ENCODE data around the gene UBL4A. TPM values are rescaled to one million over a fixed set of nuclear protein-coding genes. Genes with fewer than 3 reads are reported as not detected.

The UBL4A gene
- total RNA-seq, 4 donors from 2014 or later: 25.8 to 50.5 (median 46.4) TPM

GRCh38 chrX:154466907-154467306 is 19.5 kb downstream of the UBL4A start:
- H3K27me3 ChIP-seq: no peaks in the 10 kb centered on the region
- H3K4me1 ChIP-seq: no peaks in the 10 kb centered on the region
- no peaks in the 10 kb centered on the region for H3K9me3 ChIP-seq
- no peak for TF ChIP-seq EP300 (IDR thresholded peaks at IDR 0.05)
- 97% methylated on average over 5 of the region's 15 CpGs for WGBS
- H3K4me3 ChIP-seq: no peak overlapping the region
- no peak for DNase-seq (ENCODE audit: low spot score in 2 of 2)
- no peak overlapping the region for H3K27ac ChIP-seq
- peaks cover 91% of the 10 kb centered on the region for H3K36me3 ChIP-seq

- peaks cover 87% of the 10 kb centered on the region for H3K36me3 ChIP-seq
Measured at GRCh38 chrX:154466036-154466435, 20.4 kb downstream of the UBL4A start.

DNA sequence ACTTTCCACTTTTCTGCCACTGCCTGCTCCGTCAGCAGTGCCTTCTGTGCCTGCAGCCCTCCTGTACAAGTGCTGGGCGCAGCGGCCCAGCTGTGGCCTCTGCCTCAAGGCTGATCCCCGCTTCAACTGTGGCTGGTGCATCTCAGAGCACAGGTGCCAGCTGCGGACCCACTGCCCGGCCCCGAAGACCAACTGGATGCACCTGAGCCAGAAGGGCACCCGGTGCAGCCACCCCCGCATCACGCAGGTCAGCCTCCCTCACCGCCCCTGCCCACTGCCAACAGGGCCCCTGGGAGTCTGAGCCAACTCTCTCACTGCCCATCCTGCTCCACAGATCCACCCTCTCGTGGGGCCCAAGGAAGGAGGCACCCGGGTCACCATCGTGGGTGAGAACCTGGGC is 20.8 kb downstream of the UBL4A start:
- 100% methylated on average over 4 of the region's 14 CpGs for WGBS
- Histone ChIP-seq H3K4me1 (peaks cover 3% of the 10 kb centered on the region), H3K9me3 (no peaks in the 10 kb centered on the region), H3K27me3 (no peaks in the 10 kb centered on the region), H3K36me3 (peaks cover 84% of the 10 kb centered on the region), H3K27ac (no peak overlapping the region), H3K4me3 (no peak overlapping the region)
- no peak for TF ChIP-seq EP300 (IDR thresholded peaks at IDR 0.05)
- no peak for TF ChIP-seq CTCF (IDR thresholded peaks at IDR 0.05)
- no peak for TF ChIP-seq POLR2AphosphoS5 (IDR thresholded peaks at IDR 0.05)
- TF ChIP-seq POLR2A (IDR thresholded peaks at IDR 0.05): no peak
- no peak for DNase-seq (ENCODE audit: low spot score in 2 of 2)

More at GRCh38 chrX:154466036-154466435, 20.4 kb downstream of the UBL4A start:
- TF ChIP-seq EP300 (IDR thresholded peaks at IDR 0.05): no peak
- no peak for TF ChIP-seq POLR2A (IDR thresholded peaks at IDR 0.05)
- TF ChIP-seq POLR2AphosphoS5 (IDR thresholded peaks at IDR 0.05): no peak
- TF ChIP-seq CTCF (IDR thresholded peaks at IDR 0.05): no peak
- no CpG with 5 or more reads among the region's 32 CpGs for WGBS
- Histone ChIP-seq H3K4me3 (no peak overlapping the region), H3K27me3 (no peaks in the 10 kb centered on the region), H3K4me1 (no peaks in the 10 kb centered on the region), H3K27ac (no peak overlapping the region), H3K9me3 (no peaks in the 10 kb centered on the region)
- no peak for DNase-seq (ENCODE audit: low spot score in 2 of 2)

- peaks cover 77% of the 10 kb centered on the region for H3K36me3 ChIP-seq
Measured at GRCh38 chrX:154464806-154465365, 21.5 kb downstream of the UBL4A start.

GRCh38 chrX:154463611-154464220 is 22.7 kb downstream of the UBL4A start:
- no peak overlapping the region for H3K27ac ChIP-seq
- WGBS: 86% methylated on average over 13 of the region's 36 CpGs
- no peak overlapping the region for H3K4me3 ChIP-seq
- no peaks in the 10 kb centered on the region for H3K9me3 ChIP-seq
- no peaks in the 10 kb centered on the region for H3K27me3 ChIP-seq
- no peak for TF ChIP-seq CTCF (IDR thresholded peaks at IDR 0.05)
- TF ChIP-seq EP300 (IDR thresholded peaks at IDR 0.05): no peak
- TF ChIP-seq POLR2A (IDR thresholded peaks at IDR 0.05): no peak
- TF ChIP-seq POLR2AphosphoS5 (IDR thresholded peaks at IDR 0.05): no peak
- no peak for DNase-seq (ENCODE audit: low spot score in 2 of 2)
- peaks cover 65% of the 10 kb centered on the region for H3K36me3 ChIP-seq
- H3K4me1 ChIP-seq: peaks cover 20% of the 10 kb centered on the region

More at GRCh38 chrX:154464806-154465365, 21.5 kb downstream of the UBL4A start:
- Histone ChIP-seq H3K4me1 (peaks cover 11% of the 10 kb centered on the region), H3K27ac (no peak overlapping the region), H3K4me3 (no peak overlapping the region), H3K27me3 (no peaks in the 10 kb centered on the region), H3K9me3 (no peaks in the 10 kb centered on the region)
- WGBS: 84% methylated on average over 12 of the region's 28 CpGs
- DNase-seq (ENCODE audit: low spot score in 2 of 2): no peak
- TF ChIP-seq POLR2A (IDR thresholded peaks at IDR 0.05) (no peak), CTCF (IDR thresholded peaks at IDR 0.05) (no peak), POLR2AphosphoS5 (IDR thresholded peaks at IDR 0.05) (no peak), EP300 (IDR thresholded peaks at IDR 0.05) (no peak)

Data from suprapubic skin (tissue), 4 donors.